HCT116 (cell line): ENCODE measurements around the gene LRBA. TPM values are rescaled to one million over a fixed set of nuclear protein-coding genes. Genes with fewer than 3 reads are reported as not detected.

Source experiments
- ATAC-seq: fragments of 200-7000 bp; cut with Tn5 transposase; 2 replicates; pipeline ENCODE4 v1.9.1; 2020; ENCODE audit warnings: mild to moderate bottlenecking, moderate library complexity
- BruUV-seq: library from RNA; stranded (reverse); fragments of 400-500 nt; replicated peaks from 2 replicates; lab custom pipeline; 2021; lab: Mats Ljungman, UMichigan
- CTCF ChIA-PET: fragments of 300-600 bp; sonication (Branson Sonifier 250); formaldehyde crosslinking; loops from one replicate; lab custom pipeline; 2021; ENCODE audit warnings: antibody characterized with exemption; lab: Charles Lee
- POLR2A ChIA-PET: fragments of 300-600, 350-600 bp; sonication (Branson Sonifier 250); formaldehyde crosslinking; loops from one replicate; lab custom pipeline; 2021; ENCODE audit warnings: antibody characterized with exemption; lab: Charles Lee
- RAD21 ChIA-PET, 2 experiments: fragments of 300-600 bp; sonication (Branson Sonifier 250); formaldehyde crosslinking; loops; one replicate each; lab custom pipeline; 2023; ENCODE audit warnings: low total read pairs in 2 of 2; ENCODE audit not compliant: uncharacterized antibody in 2 of 2, unreplicated experiment in 2 of 2, low non-redundant PET in 1 of 2; lab: Charles Lee
- DNase-seq: peaks from one replicate; pipeline ENCODE4 v3.0.0-alpha.2; 2010; ENCODE audit warnings: low read depth, low spot score
- H2AFZ ChIP-seq: fragments of 200-600 bp; shearing (Covaris generic), sonication (generic); 2 replicates; pipeline ENCODE4 v1.6.1; 2017; ENCODE audit warnings: low read depth, mixed run types, mixed read lengths, antibody characterized with exemption, low read length; ENCODE audit not compliant: poor library complexity, severe bottlenecking
- H3K27ac ChIP-seq: 2 replicates; pipeline ENCODE4 v1.5.1; 2012; ENCODE audit warnings: low read depth, low read length
- H3K27me3 ChIP-seq: fragments of 200-600 bp; sonication (generic); 2 replicates; pipeline ENCODE4 v1.6.1; 2016; ENCODE audit warnings: mixed run types, low read length, mixed read lengths; ENCODE audit not compliant: insufficient read depth
- H3K36me3 ChIP-seq, 2 experiments: fragments of 200-500 bp in 1 of 2; fragments of 200-600 bp in 1 of 2; sonication (Bioruptor generic) in 1 of 2; sonication (generic) in 1 of 2; 2 replicates each; pipeline versions ENCODE4 v1.5.1 to v1.6.1; 2014 to 2016; ENCODE audit warnings: low read length in 2 of 2, inconsistent platforms in 1 of 2, mixed read lengths in 1 of 2, mixed run types in 1 of 2; ENCODE audit not compliant: insufficient read depth in 2 of 2, control insufficient read depth in 1 of 2
- H3K4me1 ChIP-seq, 2 experiments: fragments of 200-600 bp in 1 of 2; sonication (generic) in 1 of 2; 2 replicates each; pipeline versions ENCODE4 v1.5.1 to v1.6.1; 2012 to 2017; ENCODE audit warnings: low read length in 2 of 2, inconsistent platforms in 1 of 2, mild to moderate bottlenecking in 1 of 2, mixed read lengths in 1 of 2, mixed run types in 1 of 2, moderate library complexity in 1 of 2; ENCODE audit not compliant: insufficient read depth in 2 of 2, control insufficient read depth in 1 of 2
- H3K4me2 ChIP-seq: fragments of 200-600 bp; sonication (generic); 2 replicates; pipeline ENCODE4 v1.6.1; 2017; ENCODE audit warnings: mixed run types, low read length, mixed read lengths
- H3K4me3 ChIP-seq, 2 experiments: fragments of 200-600 bp in 1 of 2; sonication (generic) in 1 of 2; replicated peaks in 1 of 2; 2 replicates each; pipeline ENCODE4 v1.5.1; 2011 to 2016; ENCODE audit warnings: low read length in 2 of 2, control low read depth in 1 of 2, low read depth in 1 of 2, mild to moderate bottlenecking in 1 of 2, mixed read lengths in 1 of 2, mixed run types in 1 of 2
- H3K79me2 ChIP-seq: fragments of 200-600 bp; sonication (generic); 2 replicates; pipeline ENCODE4 v1.6.1; 2017; ENCODE audit warnings: mild to moderate bottlenecking, mixed run types, low read length, moderate library complexity, mixed read lengths; ENCODE audit not compliant: insufficient read depth
- H3K9ac ChIP-seq: fragments of 200-600 bp; sonication (generic); 2 replicates; pipeline ENCODE4 v1.6.1; 2016; ENCODE audit warnings: low read length, mixed read lengths
- H3K9me2 ChIP-seq: fragments of 200-600 bp; sonication (generic), shearing (Covaris generic); 2 replicates; pipeline ENCODE4 v1.6.1; 2017; ENCODE audit warnings: mixed run types, mild to moderate bottlenecking, moderate library complexity; ENCODE audit not compliant: insufficient read depth
- H3K9me3 ChIP-seq, 2 experiments: fragments of 200-500 bp in 1 of 2; fragments of 200-600 bp in 1 of 2; sonication (Bioruptor generic) in 1 of 2; sonication (generic) in 1 of 2; 2 replicates each; pipeline ENCODE4 v1.6.1; 2014 to 2017; ENCODE audit warnings: low read length in 2 of 2, mixed read lengths in 2 of 2, inconsistent platforms in 1 of 2, low read depth in 1 of 2, mild to moderate bottlenecking in 1 of 2, mixed run types in 1 of 2, moderate library complexity in 1 of 2; ENCODE audit not compliant: control insufficient read depth in 1 of 2, insufficient read depth in 1 of 2
- H4K20me1 ChIP-seq: fragments of 200-600 bp; sonication (generic), shearing (Covaris generic); 2 replicates; pipeline ENCODE4 v1.6.1; 2017; ENCODE audit warnings: mixed run types, mild to moderate bottlenecking, moderate library complexity; ENCODE audit not compliant: insufficient read depth
- ATF3 ChIP-seq: IDR thresholded peaks from 2 replicates; pipeline ENCODE4 v1.6.1; 2012
- CBX3 ChIP-seq: IDR thresholded peaks from 2 replicates; pipeline ENCODE4 v1.6.1; 2012; ENCODE audit warnings: low read depth
- CEBPB ChIP-seq: IDR thresholded peaks from 2 replicates; pipeline ENCODE4 v1.6.1; 2012; ENCODE audit warnings: low read depth
- EGR1 ChIP-seq: IDR thresholded peaks from 2 replicates; pipeline ENCODE4 v1.6.1; 2012; ENCODE audit warnings: low read depth
- ELF1 ChIP-seq: IDR thresholded peaks from 2 replicates; pipeline ENCODE4 v1.6.1; 2012; ENCODE audit warnings: low read depth, borderline replicate concordance
- EZH2phosphoT487 ChIP-seq: fragments of 200-600 bp; IDR thresholded peaks from 2 replicates; pipeline ENCODE4 v1.6.1; 2018; ENCODE audit warnings: antibody characterized with exemption, borderline replicate concordance
- FOSL1 ChIP-seq: IDR thresholded peaks from 2 replicates; pipeline ENCODE4 v1.6.1; 2012; ENCODE audit warnings: low read depth
- POLR2A ChIP-seq: IDR thresholded peaks from 2 replicates; pipeline ENCODE4 v1.7.0; 2011; ENCODE audit warnings: borderline replicate concordance; ENCODE audit not compliant: insufficient read depth, insufficient read length; ENCODE audit errors: extremely low read depth
- RAD21 ChIP-seq: IDR thresholded peaks from 2 replicates; pipeline ENCODE4 v1.6.1; 2012; ENCODE audit warnings: low read depth, mild to moderate bottlenecking
- REST ChIP-seq: IDR thresholded peaks from 2 replicates; pipeline ENCODE4 v1.6.1; 2012; ENCODE audit warnings: low read depth
- SIN3A ChIP-seq: IDR thresholded peaks from 2 replicates; pipeline ENCODE4 v1.6.1; 2012; ENCODE audit warnings: low read depth
- SRF ChIP-seq: IDR thresholded peaks from 2 replicates; pipeline ENCODE4 v1.6.1; 2012; ENCODE audit warnings: low read depth
- YY1 ChIP-seq: IDR thresholded peaks from 2 replicates; pipeline ENCODE4 v1.6.1; 2011; ENCODE audit warnings: low read length, low read depth, moderate library complexity, mild to moderate bottlenecking; ENCODE audit not compliant: insufficient replicate concordance; ENCODE audit errors: extremely low read depth
- ZBTB33 ChIP-seq: IDR thresholded peaks from 2 replicates; pipeline ENCODE4 v1.6.1; 2011; ENCODE audit warnings: mild to moderate bottlenecking, low read length, moderate library complexity; ENCODE audit not compliant: insufficient replicate concordance; ENCODE audit errors: extremely low read depth
- intact Hi-C: fragments of 100-400 bp; cut with micrococcal nuclease; formaldehyde crosslinking; loops from 2 replicates; pipeline ENCODE4 v1.10.0; 2022
- total RNA-seq: library from RNA; stranded (reverse); gene quantifications from one replicate; pipeline ENCODE4 v1.2.1, GENCODE V29; 2021; ENCODE audit not compliant: unreplicated experiment

The LRBA gene
- total RNA-seq, 1 experiment from 2014 or later: 79.8 TPM

GRCh38 chr4:150722908-150723362 is 292.1 kb downstream of the LRBA start:
- Histone ChIP-seq H3K4me3 (no peak overlapping the region), H3K9ac (no peak overlapping the region), H3K27me3 (no peaks in the 10 kb centered on the region), H3K9me3 (no peaks in the 10 kb centered on the region), H3K4me2 (no peak overlapping the region), H3K36me3 (no peaks in the 10 kb centered on the region), H3K9me2 (no peaks in the 10 kb centered on the region), H2AFZ (no peak overlapping the region), H3K27ac (no peak overlapping the region), H3K4me1 (no peaks in the 10 kb centered on the region), H4K20me1 (no peaks in the 10 kb centered on the region; the same call in 1 of the 2 replicates), H3K79me2 (no peaks in the 10 kb centered on the region)
- BruUV-seq: no TSS peak
- DNase-seq: no peak
- peak; percentile 44; the same call in 1 of the 2 replicates for ATAC-seq
- CTCF ChIA-PET: no interaction called here
- POLR2A ChIA-PET: no interaction called here
- TF ChIP-seq SRF (no peak), FOSL1 (no peak), POLR2A (no peak), CBX3 (no peak), SIN3A (no peak), ELF1 (no peak), YY1 (no peak), ZBTB33 (no peak)
- RAD21 ChIA-PET: no interaction called here
- intact Hi-C loops: no loop called here

- Histone ChIP-seq H3K36me3 (no peaks in the 10 kb centered on the region), H3K9me2 (no peaks in the 10 kb centered on the region), H3K4me3 (no peak overlapping the region), H3K27ac (no peak overlapping the region), H3K4me2 (no peak overlapping the region), H3K27me3 (no peaks in the 10 kb centered on the region), H3K4me1 (no peaks in the 10 kb centered on the region), H3K9ac (no peak overlapping the region), H2AFZ (no peak overlapping the region), H3K79me2 (no peaks in the 10 kb centered on the region), H4K20me1 (no peaks in the 10 kb centered on the region; the same call in 1 of the 2 replicates), H3K9me3 (no peaks in the 10 kb centered on the region)
- RAD21 ChIA-PET: no interaction called here
- intact Hi-C loops: no loop called here
- BruUV-seq: no TSS peak
- CTCF ChIA-PET: no interaction called here
- POLR2A ChIA-PET: no interaction called here
- ATAC-seq (no peak), DNase-seq (no peak)
- TF ChIP-seq ATF3 (no peak), EGR1 (no peak), EZH2phosphoT487 (no peak), FOSL1 (no peak), REST (no peak), CEBPB (no peak), RAD21 (no peak), YY1 (no peak)
Observed at GRCh38 chr4:150720973-150721518, 294.0 kb downstream of the LRBA start.
